Panc1 (cell line): ENCODE results near the gene TKT. TPM values are rescaled to one million over a fixed set of nuclear protein-coding genes. Genes with fewer than 3 reads are reported as not detected.

Experiments used
- ATAC-seq: fragments of 200-7000 bp; cut with Tn5 transposase; 2 replicates; pipeline ENCODE4 v1.9.1; 2020; ENCODE audit warnings: mild to moderate bottlenecking, moderate library complexity
- BruUV-seq: library from RNA; stranded (reverse); fragments of 400-500 nt; replicated peaks from 2 replicates; lab custom pipeline; 2021; lab: Mats Ljungman, UMichigan
- CTCF ChIA-PET: fragments of 300-600 bp; sonication (Branson Sonifier 250); formaldehyde crosslinking; loops from one replicate; lab custom pipeline; 2022; ENCODE audit warnings: antibody characterized with exemption; lab: Charles Lee
- POLR2A ChIA-PET: fragments of 300-600 bp; sonication (Branson Sonifier 250); formaldehyde crosslinking; loops from one replicate; lab custom pipeline; 2022; ENCODE audit warnings: antibody characterized with exemption; lab: Charles Lee
- DNase-seq: peaks from one replicate; pipeline ENCODE4 v3.0.0-alpha.2; 2010; ENCODE audit warnings: low read depth, low spot score
- H3K27ac ChIP-seq: 2 replicates; pipeline ENCODE4 v1.5.1; 2011; ENCODE audit warnings: mild to moderate bottlenecking, low read length, inconsistent platforms
- H3K27me3 ChIP-seq: fragments of 200-500 bp; sonication (Bioruptor generic); 2 replicates; pipeline ENCODE4 v1.6.0; 2014; ENCODE audit warnings: low read length, inconsistent platforms; ENCODE audit not compliant: control insufficient read depth, insufficient read depth
- H3K36me3 ChIP-seq: fragments of 200-500 bp; sonication (Bioruptor generic); 2 replicates; pipeline ENCODE4 v1.5.1; 2014; ENCODE audit warnings: inconsistent platforms, mild to moderate bottlenecking, low read length, moderate library complexity; ENCODE audit not compliant: control insufficient read depth, insufficient read depth
- H3K4me1 ChIP-seq: 2 replicates; pipeline ENCODE4 v1.5.1; 2011; ENCODE audit warnings: inconsistent platforms, mild to moderate bottlenecking, low read length, moderate library complexity; ENCODE audit not compliant: control insufficient read depth, insufficient read depth
- H3K4me3 ChIP-seq, 2 experiments: 2 replicates each; pipeline ENCODE4 v1.5.1; 2011 to 2012; ENCODE audit warnings: low read depth in 2 of 2, low read length in 2 of 2, mild to moderate bottlenecking in 2 of 2, inconsistent platforms in 1 of 2, moderate library complexity in 1 of 2
- H3K9me3 ChIP-seq: fragments of 200-500 bp; sonication (Bioruptor generic); 2 replicates; pipeline ENCODE4 v1.5.1; 2014; ENCODE audit warnings: low read depth, mild to moderate bottlenecking, inconsistent platforms, low read length, moderate library complexity; ENCODE audit not compliant: control insufficient read depth, insufficient read depth
- CTCF ChIP-seq: fragments of 450-650 bp; IDR thresholded peaks from 2 replicates; pipeline ENCODE4 v1.5.1; 2017; ENCODE audit warnings: mild to moderate bottlenecking
- POLR2AphosphoS5 ChIP-seq: IDR thresholded peaks from 2 replicates; pipeline ENCODE4 v1.6.1; 2012; ENCODE audit warnings: mild to moderate bottlenecking, low read depth, low read length, moderate library complexity
- REST ChIP-seq, 2 experiments: IDR thresholded peaks; 2 replicates each; pipeline ENCODE4 v1.6.1; 2011 to 2012; ENCODE audit warnings: low read depth in 2 of 2, control low read depth in 1 of 2, low read length in 1 of 2, mild to moderate bottlenecking in 1 of 2, moderate library complexity in 1 of 2; ENCODE audit not compliant: insufficient read depth in 1 of 2
- SIN3A ChIP-seq: IDR thresholded peaks from 2 replicates; pipeline ENCODE4 v1.6.1; 2012; ENCODE audit warnings: low read depth, mild to moderate bottlenecking, low read length, moderate library complexity, borderline replicate concordance; ENCODE audit not compliant: insufficient read depth
- TCF7L2 ChIP-seq: IDR thresholded peaks from 2 replicates; pipeline ENCODE4 v1.6.1; 2011; ENCODE audit warnings: mild to moderate bottlenecking, low read depth, low read length, inconsistent platforms
- in situ Hi-C: cut with HindIII; loops from 2 replicates; pipeline ENCODE4 v1.10.0; 2016; ENCODE audit warnings: low sequenced_read_pairs, low pct_unique_long_range_greater_than_20kb
- intact Hi-C: fragments of 100-400 bp; cut with micrococcal nuclease; formaldehyde crosslinking; loops from one replicate; pipeline ENCODE4 v1.10.0; 2022; ENCODE audit not compliant: unreplicated experiment
- total RNA-seq: library from RNA; stranded (reverse); gene quantifications from one replicate; pipeline ENCODE4 v1.2.1, GENCODE V29; 2021; ENCODE audit not compliant: unreplicated experiment

TKT gene
- total RNA-seq, 1 experiment from 2014 or later, result 338 TPM

GRCh38 chr3:53230789-53231188, 25.0 kb downstream of the TKT start:
- H3K4me1 ChIP-seq, result no peaks in the 10 kb centered on the region
- H3K4me3 ChIP-seq, result no peak overlapping the region
- H3K9me3 ChIP-seq, result no peaks in the 10 kb centered on the region
- in situ Hi-C loops, result no loop called here
- ATAC-seq (no peak), DNase-seq (no peak)
- ChIA-PET POLR2A (no interaction called here), CTCF (no interaction called here)
- H3K27ac ChIP-seq, result no peak overlapping the region
- TF ChIP-seq CTCF (no peak), POLR2AphosphoS5 (no peak), REST (IDR thresholded peaks at IDR 0.05; ENCODE audit: insufficient read depth in 1 of 2, low read depth in 2 of 2, low read length in 1 of 2) (no peak), TCF7L2 (no peak), SIN3A (no peak)
- H3K36me3 ChIP-seq, result peaks cover 9% of the 10 kb centered on the region
- BruUV-seq, result no TSS peak
- H3K27me3 ChIP-seq, result no peaks in the 10 kb centered on the region
- intact Hi-C loops, result no loop called here

- no peak overlapping the region for H3K27ac ChIP-seq
- intact Hi-C loops (no loop called here), in situ Hi-C loops (no loop called here)
- TF ChIP-seq TCF7L2 (no peak), SIN3A (no peak), REST (IDR thresholded peaks at IDR 0.05; ENCODE audit: insufficient read depth in 1 of 2, low read depth in 2 of 2, low read length in 1 of 2) (no peak), POLR2AphosphoS5 (no peak), CTCF (no peak; the same call in 1 of the 2 replicates)
- H3K9me3 ChIP-seq, result no peaks in the 10 kb centered on the region
- H3K36me3 ChIP-seq, result peaks cover 12% of the 10 kb centered on the region
- no peak for DNase-seq
- H3K4me1 ChIP-seq, result no peaks in the 10 kb centered on the region
- ChIA-PET CTCF (no interaction called here), POLR2A (no interaction called here)
- ATAC-seq, result no peak
- no peak overlapping the region for H3K4me3 ChIP-seq
- H3K27me3 ChIP-seq, result no peaks in the 10 kb centered on the region
- no TSS peak for BruUV-seq
Measured at GRCh38 chr3:53230041-53230621, 25.7 kb downstream of the TKT start.
